Panc1 (cell line): ENCODE measurements around the gene MR1. TPM values are rescaled to one million over a fixed set of nuclear protein-coding genes. Genes with fewer than 3 reads are reported as not detected.

Source experiments
- ATAC-seq: fragments of 200-7000 bp; cut with Tn5 transposase; 2 replicates; pipeline ENCODE4 v1.9.1; 2020; ENCODE audit warnings: mild to moderate bottlenecking, moderate library complexity
- BruUV-seq: library from RNA; stranded (reverse); fragments of 400-500 nt; replicated peaks from 2 replicates; lab custom pipeline; 2021; lab: Mats Ljungman, UMichigan
- CTCF ChIA-PET: fragments of 300-600 bp; sonication (Branson Sonifier 250); formaldehyde crosslinking; loops from one replicate; lab custom pipeline; 2022; ENCODE audit warnings: antibody characterized with exemption; lab: Charles Lee
- POLR2A ChIA-PET: fragments of 300-600 bp; sonication (Branson Sonifier 250); formaldehyde crosslinking; loops from one replicate; lab custom pipeline; 2022; ENCODE audit warnings: antibody characterized with exemption; lab: Charles Lee
- DNase-seq: peaks from one replicate; pipeline ENCODE4 v3.0.0-alpha.2; 2010; ENCODE audit warnings: low read depth, low spot score
- H3K27ac ChIP-seq: 2 replicates; pipeline ENCODE4 v1.5.1; 2011; ENCODE audit warnings: mild to moderate bottlenecking, low read length, inconsistent platforms
- H3K27me3 ChIP-seq: fragments of 200-500 bp; sonication (Bioruptor generic); 2 replicates; pipeline ENCODE4 v1.6.0; 2014; ENCODE audit warnings: low read length, inconsistent platforms; ENCODE audit not compliant: control insufficient read depth, insufficient read depth
- H3K36me3 ChIP-seq: fragments of 200-500 bp; sonication (Bioruptor generic); 2 replicates; pipeline ENCODE4 v1.5.1; 2014; ENCODE audit warnings: inconsistent platforms, mild to moderate bottlenecking, low read length, moderate library complexity; ENCODE audit not compliant: control insufficient read depth, insufficient read depth
- H3K4me1 ChIP-seq: 2 replicates; pipeline ENCODE4 v1.5.1; 2011; ENCODE audit warnings: inconsistent platforms, mild to moderate bottlenecking, low read length, moderate library complexity; ENCODE audit not compliant: control insufficient read depth, insufficient read depth
- H3K4me3 ChIP-seq, 2 experiments: 2 replicates each; pipeline ENCODE4 v1.5.1; 2011 to 2012; ENCODE audit warnings: low read depth in 2 of 2, low read length in 2 of 2, mild to moderate bottlenecking in 2 of 2, inconsistent platforms in 1 of 2, moderate library complexity in 1 of 2
- H3K9me3 ChIP-seq: fragments of 200-500 bp; sonication (Bioruptor generic); 2 replicates; pipeline ENCODE4 v1.5.1; 2014; ENCODE audit warnings: low read depth, mild to moderate bottlenecking, inconsistent platforms, low read length, moderate library complexity; ENCODE audit not compliant: control insufficient read depth, insufficient read depth
- POLR2AphosphoS5 ChIP-seq: IDR thresholded peaks from 2 replicates; pipeline ENCODE4 v1.6.1; 2012; ENCODE audit warnings: mild to moderate bottlenecking, low read depth, low read length, moderate library complexity
- SIN3A ChIP-seq: IDR thresholded peaks from 2 replicates; pipeline ENCODE4 v1.6.1; 2012; ENCODE audit warnings: low read depth, mild to moderate bottlenecking, low read length, moderate library complexity, borderline replicate concordance; ENCODE audit not compliant: insufficient read depth
- TCF7L2 ChIP-seq: IDR thresholded peaks from 2 replicates; pipeline ENCODE4 v1.6.1; 2011; ENCODE audit warnings: mild to moderate bottlenecking, low read depth, low read length, inconsistent platforms
- in situ Hi-C: cut with HindIII; loops from 2 replicates; pipeline ENCODE4 v1.10.0; 2016; ENCODE audit warnings: low sequenced_read_pairs, low pct_unique_long_range_greater_than_20kb
- intact Hi-C: fragments of 100-400 bp; cut with micrococcal nuclease; formaldehyde crosslinking; loops from one replicate; pipeline ENCODE4 v1.10.0; 2022; ENCODE audit not compliant: unreplicated experiment
- total RNA-seq: library from RNA; stranded (reverse); gene quantifications from one replicate; pipeline ENCODE4 v1.2.1, GENCODE V29; 2021; ENCODE audit not compliant: unreplicated experiment
- TF ChIP-seq, protein P1 (sequence below), 2 experiments: IDR thresholded peaks; 2 replicates each; pipeline ENCODE4 v1.6.1; 2011 to 2012; ENCODE audit warnings: low read depth in 2 of 2, control low read depth in 1 of 2, low read length in 1 of 2, mild to moderate bottlenecking in 1 of 2, moderate library complexity in 1 of 2; ENCODE audit not compliant: insufficient read depth in 1 of 2
- TF ChIP-seq, protein P2 (sequence below): fragments of 450-650 bp; IDR thresholded peaks from 2 replicates; pipeline ENCODE4 v1.5.1; 2017; ENCODE audit warnings: mild to moderate bottlenecking

Gene MR1
- total RNA-seq, 1 experiment from 2014 or later = 3.9 TPM

- in situ Hi-C loops (no loop called here), intact Hi-C loops (no loop called here)
- BruUV-seq = no TSS peak
- H3K36me3 ChIP-seq = no peaks in the 10 kb centered on the region
- H3K4me1 ChIP-seq = peaks cover 15% of the 10 kb centered on the region
- no peak overlapping the region for H3K4me3 ChIP-seq
- DNase-seq (no peak), ATAC-seq (no peak)
- H3K27ac ChIP-seq = no peak overlapping the region
- no peaks in the 10 kb centered on the region for H3K9me3 ChIP-seq
- H3K27me3 ChIP-seq = no peaks in the 10 kb centered on the region
- TF ChIP-seq POLR2AphosphoS5 (no peak), SIN3A (no peak), TCF7L2 (no peak)
- TF ChIP-seq, protein P1, sequence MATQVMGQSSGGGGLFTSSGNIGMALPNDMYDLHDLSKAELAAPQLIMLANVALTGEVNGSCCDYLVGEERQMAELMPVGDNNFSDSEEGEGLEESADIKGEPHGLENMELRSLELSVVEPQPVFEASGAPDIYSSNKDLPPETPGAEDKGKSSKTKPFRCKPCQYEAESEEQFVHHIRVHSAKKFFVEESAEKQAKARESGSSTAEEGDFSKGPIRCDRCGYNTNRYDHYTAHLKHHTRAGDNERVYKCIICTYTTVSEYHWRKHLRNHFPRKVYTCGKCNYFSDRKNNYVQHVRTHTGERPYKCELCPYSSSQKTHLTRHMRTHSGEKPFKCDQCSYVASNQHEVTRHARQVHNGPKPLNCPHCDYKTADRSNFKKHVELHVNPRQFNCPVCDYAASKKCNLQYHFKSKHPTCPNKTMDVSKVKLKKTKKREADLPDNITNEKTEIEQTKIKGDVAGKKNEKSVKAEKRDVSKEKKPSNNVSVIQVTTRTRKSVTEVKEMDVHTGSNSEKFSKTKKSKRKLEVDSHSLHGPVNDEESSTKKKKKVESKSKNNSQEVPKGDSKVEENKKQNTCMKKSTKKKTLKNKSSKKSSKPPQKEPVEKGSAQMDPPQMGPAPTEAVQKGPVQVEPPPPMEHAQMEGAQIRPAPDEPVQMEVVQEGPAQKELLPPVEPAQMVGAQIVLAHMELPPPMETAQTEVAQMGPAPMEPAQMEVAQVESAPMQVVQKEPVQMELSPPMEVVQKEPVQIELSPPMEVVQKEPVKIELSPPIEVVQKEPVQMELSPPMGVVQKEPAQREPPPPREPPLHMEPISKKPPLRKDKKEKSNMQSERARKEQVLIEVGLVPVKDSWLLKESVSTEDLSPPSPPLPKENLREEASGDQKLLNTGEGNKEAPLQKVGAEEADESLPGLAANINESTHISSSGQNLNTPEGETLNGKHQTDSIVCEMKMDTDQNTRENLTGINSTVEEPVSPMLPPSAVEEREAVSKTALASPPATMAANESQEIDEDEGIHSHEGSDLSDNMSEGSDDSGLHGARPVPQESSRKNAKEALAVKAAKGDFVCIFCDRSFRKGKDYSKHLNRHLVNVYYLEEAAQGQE (IDR thresholded peaks at IDR 0.05; ENCODE audit: insufficient read depth in 1 of 2, low read depth in 2 of 2, low read length in 1 of 2) = no peak
- TF ChIP-seq, protein P2, sequence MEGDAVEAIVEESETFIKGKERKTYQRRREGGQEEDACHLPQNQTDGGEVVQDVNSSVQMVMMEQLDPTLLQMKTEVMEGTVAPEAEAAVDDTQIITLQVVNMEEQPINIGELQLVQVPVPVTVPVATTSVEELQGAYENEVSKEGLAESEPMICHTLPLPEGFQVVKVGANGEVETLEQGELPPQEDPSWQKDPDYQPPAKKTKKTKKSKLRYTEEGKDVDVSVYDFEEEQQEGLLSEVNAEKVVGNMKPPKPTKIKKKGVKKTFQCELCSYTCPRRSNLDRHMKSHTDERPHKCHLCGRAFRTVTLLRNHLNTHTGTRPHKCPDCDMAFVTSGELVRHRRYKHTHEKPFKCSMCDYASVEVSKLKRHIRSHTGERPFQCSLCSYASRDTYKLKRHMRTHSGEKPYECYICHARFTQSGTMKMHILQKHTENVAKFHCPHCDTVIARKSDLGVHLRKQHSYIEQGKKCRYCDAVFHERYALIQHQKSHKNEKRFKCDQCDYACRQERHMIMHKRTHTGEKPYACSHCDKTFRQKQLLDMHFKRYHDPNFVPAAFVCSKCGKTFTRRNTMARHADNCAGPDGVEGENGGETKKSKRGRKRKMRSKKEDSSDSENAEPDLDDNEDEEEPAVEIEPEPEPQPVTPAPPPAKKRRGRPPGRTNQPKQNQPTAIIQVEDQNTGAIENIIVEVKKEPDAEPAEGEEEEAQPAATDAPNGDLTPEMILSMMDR = no peak
- POLR2A ChIA-PET = no interaction called here
- CTCF ChIA-PET = no interaction called here
Measured at GRCh38 chr1:181012203-181012745, 21.5 kb upstream of the MR1 start.

DNA sequence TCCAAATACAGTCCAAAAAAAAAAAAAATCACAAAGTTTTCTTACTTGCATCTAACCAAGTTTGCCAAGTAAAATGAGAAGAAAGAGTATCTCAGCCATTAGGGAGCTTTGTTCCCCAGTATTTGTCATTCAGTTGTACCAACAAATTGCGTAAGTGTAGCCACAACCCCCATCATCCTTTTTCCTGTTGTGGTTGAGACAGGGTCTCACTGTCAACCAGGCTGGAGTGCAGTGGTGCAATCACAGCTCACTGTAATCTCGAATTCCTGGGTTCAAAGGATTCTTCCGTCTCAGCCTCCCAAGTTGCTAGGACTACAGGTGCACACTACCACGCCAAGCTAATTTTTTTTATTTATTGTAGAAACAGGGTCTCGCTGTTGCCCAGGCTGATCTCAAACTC, 20.6 kb upstream of the MR1 start:
- Histone ChIP-seq H3K4me1 (peaks cover 15% of the 10 kb centered on the region), H3K4me3 (no peak overlapping the region), H3K27ac (no peak overlapping the region), H3K27me3 (no peaks in the 10 kb centered on the region), H3K36me3 (no peaks in the 10 kb centered on the region), H3K9me3 (no peaks in the 10 kb centered on the region)
- ChIA-PET POLR2A (no interaction called here), CTCF (no interaction called here)
- TF ChIP-seq, protein P2 = no peak
- in situ Hi-C loops (no loop called here), intact Hi-C loops (no loop called here)
- DNase-seq = no peak
- ATAC-seq = no peak
- no TSS peak for BruUV-seq
